HEK293 (cell line): ENCODE results near the gene MACROH2A2.

Experiments used
- CTCF ChIA-PET: fragments of 350-600 bp; formaldehyde crosslinking; extraction: SDS; loops from one replicate; lab custom pipeline; 2021; ENCODE audit warnings: antibody characterized with exemption; lab: Yijun Ruan, JAX
- POLR2A ChIA-PET: fragments of 300-600 bp; formaldehyde crosslinking; extraction: SDS; loops from one replicate; lab custom pipeline; 2020; ENCODE audit warnings: antibody characterized with exemption, inconsistent platforms; lab: Yijun Ruan, JAX
- H3K27ac ChIP-seq: fragments of 200-500 bp; sonication (Bioruptor generic); 2 replicates; pipeline ENCODE4 v1.5.1; 2014; ENCODE audit warnings: low read depth, low read length, control low read depth, inconsistent platforms; ENCODE audit errors: extremely low read depth
- H3K36me3 ChIP-seq, 2 experiments: fragments of 200-500 bp in 1 of 2; sonication (Bioruptor generic) in 1 of 2; 1 replicate in 1 of 2; 2 replicates in 1 of 2; pipeline ENCODE4 v1.5.1; 2014 to 2017; ENCODE audit warnings: inconsistent platforms in 2 of 2, low read length in 2 of 2; ENCODE audit not compliant: control insufficient read depth in 2 of 2, insufficient read depth in 1 of 2
- H3K4me1 ChIP-seq: fragments of 200-500 bp; sonication (Bioruptor generic); 2 replicates; pipeline ENCODE4 v1.5.1; 2014; ENCODE audit warnings: mild to moderate bottlenecking, low read length, inconsistent platforms; ENCODE audit not compliant: control insufficient read depth, insufficient read depth
- H3K4me3 ChIP-seq: 2 replicates; pipeline ENCODE4 v1.5.1; 2011; ENCODE audit warnings: low read depth, mild to moderate bottlenecking, control low read depth, low read length, moderate library complexity
- H3K9me3 ChIP-seq: fragments of 200-500 bp; sonication (Bioruptor generic); 2 replicates; pipeline ENCODE4 v1.5.1; 2014; ENCODE audit warnings: low read depth, low read length, inconsistent platforms; ENCODE audit not compliant: control insufficient read depth, insufficient read depth
- GFI1B ChIP-seq: fragments of 450-650 bp; formaldehyde crosslinking; IDR thresholded peaks from 2 replicates; pipeline ENCODE4 v1.5.1; 2016; ENCODE audit warnings: missing biosample characterization, missing genetic modification characterization
- GLI2 ChIP-seq: fragments of 450-650 bp; formaldehyde crosslinking; IDR thresholded peaks from 2 replicates; pipeline ENCODE4; 2017; ENCODE audit warnings: missing biosample characterization, missing genetic modification characterization, low read depth, borderline replicate concordance
- HOXC10 ChIP-seq: sonication (generic); formaldehyde crosslinking; IDR thresholded peaks from 2 replicates; pipeline ENCODE4 v1.8.1; 2023; ENCODE audit warnings: mild to moderate bottlenecking, missing genetic modification reagents
- PRDM2 ChIP-seq: fragments of 450-650 bp; formaldehyde crosslinking; IDR thresholded peaks from 2 replicates; pipeline ENCODE4 v1.5.1; 2016; ENCODE audit warnings: missing biosample characterization, missing genetic modification characterization, borderline replicate concordance
- SCRT1 ChIP-seq: fragments of 450-650 bp; formaldehyde crosslinking; IDR thresholded peaks from 2 replicates; pipeline ENCODE4 v1.5.1; 2016; ENCODE audit warnings: missing biosample characterization, missing genetic modification characterization, borderline replicate concordance
- ZNF140 ChIP-seq: fragments of 450-650 bp; formaldehyde crosslinking; IDR thresholded peaks from 2 replicates; pipeline ENCODE4 v1.5.1; 2016; ENCODE audit warnings: missing biosample characterization, missing genetic modification characterization
- ZNF155 ChIP-seq: fragments of 450-650 bp; formaldehyde crosslinking; IDR thresholded peaks from 2 replicates; pipeline ENCODE4 v1.5.1; 2016; ENCODE audit warnings: missing biosample characterization, missing genetic modification characterization
- ZNF335 ChIP-seq: fragments of 450-650 bp; formaldehyde crosslinking; conservative IDR thresholded peaks from 2 replicates; pipeline ENCODE4 v1.5.1; 2016; ENCODE audit warnings: missing biosample characterization, missing genetic modification characterization
- ZNF341 ChIP-seq: fragments of 450-650 bp; formaldehyde crosslinking; IDR thresholded peaks from 2 replicates; pipeline ENCODE4; 2016; ENCODE audit warnings: low read depth, missing biosample characterization, missing genetic modification characterization
- ZNF585B ChIP-seq: fragments of 450-650 bp; formaldehyde crosslinking; IDR thresholded peaks from 2 replicates; pipeline ENCODE4 v1.5.1; 2016; ENCODE audit warnings: missing biosample characterization, missing genetic modification characterization
- ZNF623 ChIP-seq: fragments of 450-650 bp; formaldehyde crosslinking; IDR thresholded peaks from 2 replicates; pipeline ENCODE4 v1.5.1; 2016; ENCODE audit warnings: missing biosample characterization, missing genetic modification characterization
- ZNF639 ChIP-seq: fragments of 450-650 bp; formaldehyde crosslinking; IDR thresholded peaks from 2 replicates; pipeline ENCODE4 v1.5.1; 2016; ENCODE audit warnings: missing biosample characterization, missing genetic modification characterization
- ZNF792 ChIP-seq: fragments of 450-650 bp; formaldehyde crosslinking; IDR thresholded peaks from 2 replicates; pipeline ENCODE4 v1.5.1; 2016; ENCODE audit warnings: missing biosample characterization, missing genetic modification characterization
- ZSCAN16 ChIP-seq: fragments of 450-650 bp; formaldehyde crosslinking; IDR thresholded peaks from 2 replicates; pipeline ENCODE4 v1.5.1; 2016; ENCODE audit warnings: missing biosample characterization, missing genetic modification characterization
- TF ChIP-seq, protein P1 (sequence below): fragments of 450-650 bp; formaldehyde crosslinking; IDR thresholded peaks from 2 replicates; pipeline ENCODE4 v1.5.1; 2016; ENCODE audit warnings: missing biosample characterization, missing genetic modification characterization
- TF ChIP-seq, protein P2 (sequence below): fragments of 450-650 bp; formaldehyde crosslinking; IDR thresholded peaks from 2 replicates; pipeline ENCODE4 v1.5.1; 2016; ENCODE audit warnings: missing biosample characterization, missing genetic modification characterization
- TF ChIP-seq, protein P3 (sequence below): fragments of 450-650 bp; formaldehyde crosslinking; IDR thresholded peaks from 2 replicates; pipeline ENCODE4 v1.5.1; 2016; ENCODE audit warnings: missing biosample characterization, missing genetic modification characterization

MACROH2A2 gene

GRCh38 chr10:70146489-70147258 lies 94.0 kb downstream of the MACROH2A2 start, which contains the start of gene TYSND1 (continued):
- TF ChIP-seq, protein P1, sequence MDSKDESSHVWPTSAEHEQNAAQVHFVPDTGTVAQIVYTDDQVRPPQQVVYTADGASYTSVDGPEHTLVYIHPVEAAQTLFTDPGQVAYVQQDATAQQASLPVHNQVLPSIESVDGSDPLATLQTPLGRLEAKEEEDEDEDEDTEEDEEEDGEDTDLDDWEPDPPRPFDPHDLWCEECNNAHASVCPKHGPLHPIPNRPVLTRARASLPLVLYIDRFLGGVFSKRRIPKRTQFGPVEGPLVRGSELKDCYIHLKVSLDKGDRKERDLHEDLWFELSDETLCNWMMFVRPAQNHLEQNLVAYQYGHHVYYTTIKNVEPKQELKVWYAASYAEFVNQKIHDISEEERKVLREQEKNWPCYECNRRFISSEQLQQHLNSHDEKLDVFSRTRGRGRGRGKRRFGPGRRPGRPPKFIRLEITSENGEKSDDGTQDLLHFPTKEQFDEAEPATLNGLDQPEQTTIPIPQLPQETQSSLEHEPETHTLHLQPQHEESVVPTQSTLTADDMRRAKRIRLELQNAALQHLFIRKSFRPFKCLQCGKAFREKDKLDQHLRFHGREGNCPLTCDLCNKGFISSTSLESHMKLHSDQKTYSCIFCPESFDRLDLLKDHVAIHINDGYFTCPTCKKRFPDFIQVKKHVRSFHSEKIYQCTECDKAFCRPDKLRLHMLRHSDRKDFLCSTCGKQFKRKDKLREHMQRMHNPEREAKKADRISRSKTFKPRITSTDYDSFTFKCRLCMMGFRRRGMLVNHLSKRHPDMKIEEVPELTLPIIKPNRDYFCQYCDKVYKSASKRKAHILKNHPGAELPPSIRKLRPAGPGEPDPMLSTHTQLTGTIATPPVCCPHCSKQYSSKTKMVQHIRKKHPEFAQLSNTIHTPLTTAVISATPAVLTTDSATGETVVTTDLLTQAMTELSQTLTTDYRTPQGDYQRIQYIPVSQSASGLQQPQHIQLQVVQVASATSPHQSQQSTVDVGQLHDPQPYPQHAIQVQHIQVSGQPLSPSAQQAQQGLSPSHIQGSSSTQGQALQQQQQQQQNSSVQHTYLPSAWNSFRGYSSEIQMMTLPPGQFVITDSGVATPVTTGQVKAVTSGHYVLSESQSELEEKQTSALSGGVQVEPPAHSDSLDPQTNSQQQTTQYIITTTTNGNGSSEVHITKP (tag by site-specific recombination): peak; percentile 71
- TF ChIP-seq ZNF341: no peak
- no peak for TF ChIP-seq ZNF585B
- TF ChIP-seq, protein P2, sequence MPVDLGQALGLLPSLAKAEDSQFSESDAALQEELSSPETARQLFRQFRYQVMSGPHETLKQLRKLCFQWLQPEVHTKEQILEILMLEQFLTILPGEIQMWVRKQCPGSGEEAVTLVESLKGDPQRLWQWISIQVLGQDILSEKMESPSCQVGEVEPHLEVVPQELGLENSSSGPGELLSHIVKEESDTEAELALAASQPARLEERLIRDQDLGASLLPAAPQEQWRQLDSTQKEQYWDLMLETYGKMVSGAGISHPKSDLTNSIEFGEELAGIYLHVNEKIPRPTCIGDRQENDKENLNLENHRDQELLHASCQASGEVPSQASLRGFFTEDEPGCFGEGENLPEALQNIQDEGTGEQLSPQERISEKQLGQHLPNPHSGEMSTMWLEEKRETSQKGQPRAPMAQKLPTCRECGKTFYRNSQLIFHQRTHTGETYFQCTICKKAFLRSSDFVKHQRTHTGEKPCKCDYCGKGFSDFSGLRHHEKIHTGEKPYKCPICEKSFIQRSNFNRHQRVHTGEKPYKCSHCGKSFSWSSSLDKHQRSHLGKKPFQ: no peak
- TF ChIP-seq SCRT1 (tag by site-specific recombination): peak; percentile 28; the same call in 1 of the 2 replicates

DNA sequence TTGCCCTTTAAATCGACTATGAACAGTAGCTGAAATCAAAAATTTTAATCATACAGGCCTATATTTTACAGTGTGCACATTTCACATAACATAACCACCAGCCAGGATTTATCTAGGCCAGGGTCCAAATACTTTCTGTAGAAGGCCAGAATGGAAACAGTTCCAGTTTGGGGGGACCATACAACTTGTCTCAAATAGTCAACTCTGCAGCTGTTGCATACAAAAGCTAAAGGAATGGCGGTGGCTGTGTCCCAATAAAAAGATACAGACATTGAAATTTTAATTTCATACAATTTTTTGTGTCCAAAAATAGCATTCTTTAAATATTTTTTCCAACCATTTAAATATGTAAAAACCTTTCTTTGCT lies 94.6 kb downstream of the MACROH2A2 start:
- peaks cover 6% of the 10 kb centered on the region; the same call in 1 of the 2 replicates for H3K4me1 ChIP-seq
- H3K27ac ChIP-seq: peak overlapping the region; percentile 27
- H3K4me3 ChIP-seq: no peak overlapping the region
- H3K9me3 ChIP-seq: no peaks in the 10 kb centered on the region
- ChIA-PET POLR2A (interaction anchor here (1.0 to 3.6 kb wide), 11 partner anchors 11 to 217 kb away, joined by 3 to 81 read pairs (median 5); partner anchors contain the start of genes AIFM2 and SAR1A), CTCF (interaction anchor here (0.7 to 3.8 kb wide), 27 partner anchors 9 to 347 kb away, joined by 3 to 63 read pairs (median 5); partner anchors contain the start of gene AIFM2)
- peak; percentile 4; the same call in 1 of the 2 replicates for TF ChIP-seq ZNF335
- no peak for TF ChIP-seq GLI2 (tag by site-specific recombination)
- TF ChIP-seq ZNF623 (tag by site-specific recombination): no peak
- no peak for TF ChIP-seq PRDM2 (tag by site-specific recombination)
- no peak for TF ChIP-seq ZNF639 (tag by site-specific recombination)
- TF ChIP-seq, protein P3, sequence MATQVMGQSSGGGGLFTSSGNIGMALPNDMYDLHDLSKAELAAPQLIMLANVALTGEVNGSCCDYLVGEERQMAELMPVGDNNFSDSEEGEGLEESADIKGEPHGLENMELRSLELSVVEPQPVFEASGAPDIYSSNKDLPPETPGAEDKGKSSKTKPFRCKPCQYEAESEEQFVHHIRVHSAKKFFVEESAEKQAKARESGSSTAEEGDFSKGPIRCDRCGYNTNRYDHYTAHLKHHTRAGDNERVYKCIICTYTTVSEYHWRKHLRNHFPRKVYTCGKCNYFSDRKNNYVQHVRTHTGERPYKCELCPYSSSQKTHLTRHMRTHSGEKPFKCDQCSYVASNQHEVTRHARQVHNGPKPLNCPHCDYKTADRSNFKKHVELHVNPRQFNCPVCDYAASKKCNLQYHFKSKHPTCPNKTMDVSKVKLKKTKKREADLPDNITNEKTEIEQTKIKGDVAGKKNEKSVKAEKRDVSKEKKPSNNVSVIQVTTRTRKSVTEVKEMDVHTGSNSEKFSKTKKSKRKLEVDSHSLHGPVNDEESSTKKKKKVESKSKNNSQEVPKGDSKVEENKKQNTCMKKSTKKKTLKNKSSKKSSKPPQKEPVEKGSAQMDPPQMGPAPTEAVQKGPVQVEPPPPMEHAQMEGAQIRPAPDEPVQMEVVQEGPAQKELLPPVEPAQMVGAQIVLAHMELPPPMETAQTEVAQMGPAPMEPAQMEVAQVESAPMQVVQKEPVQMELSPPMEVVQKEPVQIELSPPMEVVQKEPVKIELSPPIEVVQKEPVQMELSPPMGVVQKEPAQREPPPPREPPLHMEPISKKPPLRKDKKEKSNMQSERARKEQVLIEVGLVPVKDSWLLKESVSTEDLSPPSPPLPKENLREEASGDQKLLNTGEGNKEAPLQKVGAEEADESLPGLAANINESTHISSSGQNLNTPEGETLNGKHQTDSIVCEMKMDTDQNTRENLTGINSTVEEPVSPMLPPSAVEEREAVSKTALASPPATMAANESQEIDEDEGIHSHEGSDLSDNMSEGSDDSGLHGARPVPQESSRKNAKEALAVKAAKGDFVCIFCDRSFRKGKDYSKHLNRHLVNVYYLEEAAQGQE: 0 out of 2 replicates have a peak, but pooled peaks have one; percentile 13
- TF ChIP-seq ZNF155 (tag by site-specific recombination): no peak
- TF ChIP-seq GFI1B (tag by site-specific recombination): no peak
- no peak for TF ChIP-seq ZSCAN16 (tag by site-specific recombination)
- no peak for TF ChIP-seq HOXC10 (CRISPR knock-in tag)
- TF ChIP-seq ZNF140: no peak
- no peak for TF ChIP-seq ZNF792 (tag by site-specific recombination)
- peaks cover 13 to 51% of the 10 kb centered on the region in 2 experiments for H3K36me3 ChIP-seq
